Measurements from ENCODE around the gene CHST9. TPM values are rescaled to one million over a fixed set of nuclear protein-coding genes. Genes with fewer than 3 reads are reported as not detected.

Gene CHST9
- total RNA-seq, 2 experiments from 2014 or later, result not detected

GRCh38 chr18:26999797-27000196, 185.3 kb downstream of the CHST9 start:
- no peaks in the 10 kb centered on the region for H3K4me1 ChIP-seq (ENCODE audit: insufficient read depth, low read length)
- DNase-seq, result no peak
- Mint-ChIP-seq H3K27me3 (no peaks in the 10 kb centered on the region), H3K4me3 (no peak overlapping the region), H3K27ac (no peak overlapping the region), H3K4me1 (ENCODE audit: low read depth) (no peaks in the 10 kb centered on the region), H3K36me3 (ENCODE audit: low read depth) (no peaks in the 10 kb centered on the region), H3K9me3 (no peaks in the 10 kb centered on the region)
- POLR2A ChIA-PET, result no interaction called here
- H3K4me3 ChIP-seq (ENCODE audit: low read length), result no peak overlapping the region
- H3K36me3 ChIP-seq (ENCODE audit: insufficient read depth, low read length), result no peaks in the 10 kb centered on the region
- peaks cover 0 to 3% of the 10 kb centered on the region in 2 experiments for H3K9me3 ChIP-seq (ENCODE audit: control insufficient read depth in 1 of 2, insufficient read depth in 1 of 2, low read length in 2 of 2)
- CTCF ChIA-PET, result no interaction called here
- ATAC-seq (ENCODE audit: poor library complexity), result no peak
- TF ChIP-seq CTCF (IDR thresholded peaks at IDR 0.05), result no peak
- intact Hi-C loops (cut with DNase I, micrococcal nuclease), result no loop called here
- no peak overlapping the region for H3K27ac ChIP-seq (ENCODE audit: low read depth in 1 of 2, low read length in 2 of 2)
- no peaks in the 10 kb centered on the region for H3K27me3 ChIP-seq (ENCODE audit: control insufficient read depth in 1 of 2, insufficient read depth in 2 of 2, low read length in 2 of 2)

GRCh38 chr18:26993568-26993967, 191.5 kb downstream of the CHST9 start:
- H3K9me3 ChIP-seq (ENCODE audit: control insufficient read depth in 1 of 2, insufficient read depth in 1 of 2, low read length in 2 of 2), result peaks cover 0 to 8% of the 10 kb centered on the region in 2 experiments
- DNase-seq (no peak), ATAC-seq (ENCODE audit: poor library complexity) (no peak)
- no peaks in the 10 kb centered on the region for H3K4me1 ChIP-seq (ENCODE audit: insufficient read depth, low read length)
- Mint-ChIP-seq H3K4me3 (no peak overlapping the region), H3K4me1 (ENCODE audit: low read depth) (no peaks in the 10 kb centered on the region), H3K9me3 (peaks cover 4% of the 10 kb centered on the region), H3K36me3 (ENCODE audit: low read depth) (no peaks in the 10 kb centered on the region), H3K27ac (no peak overlapping the region), H3K27me3 (no peaks in the 10 kb centered on the region)
- no peak for TF ChIP-seq CTCF (IDR thresholded peaks at IDR 0.05)
- no peak overlapping the region for H3K27ac ChIP-seq (ENCODE audit: low read depth in 1 of 2, low read length in 2 of 2)
- intact Hi-C loops (cut with DNase I, micrococcal nuclease), result no loop called here
- no peaks in the 10 kb centered on the region for H3K36me3 ChIP-seq (ENCODE audit: insufficient read depth, low read length)
- no peaks in the 10 kb centered on the region for H3K27me3 ChIP-seq (ENCODE audit: control insufficient read depth in 1 of 2, insufficient read depth in 2 of 2, low read length in 2 of 2)
- ChIA-PET POLR2A (no interaction called here), CTCF (no interaction called here)
- no peak overlapping the region for H3K4me3 ChIP-seq (ENCODE audit: low read length)

GRCh38 chr18:26992926-26993325, 192.2 kb downstream of the CHST9 start:
- intact Hi-C loops (cut with DNase I, micrococcal nuclease), result no loop called here
- Mint-ChIP-seq H3K36me3 (ENCODE audit: low read depth) (no peaks in the 10 kb centered on the region), H3K27ac (no peak overlapping the region), H3K9me3 (peaks cover 4% of the 10 kb centered on the region), H3K4me1 (ENCODE audit: low read depth) (no peaks in the 10 kb centered on the region), H3K4me3 (no peak overlapping the region), H3K27me3 (no peaks in the 10 kb centered on the region)
- Histone ChIP-seq H3K4me3 (ENCODE audit: low read length) (no peak overlapping the region), H3K27ac (ENCODE audit: low read depth in 1 of 2, low read length in 2 of 2) (no peak overlapping the region), H3K36me3 (ENCODE audit: insufficient read depth, low read length) (no peaks in the 10 kb centered on the region), H3K4me1 (ENCODE audit: insufficient read depth, low read length) (no peaks in the 10 kb centered on the region), H3K27me3 (ENCODE audit: control insufficient read depth in 1 of 2, insufficient read depth in 2 of 2, low read length in 2 of 2) (no peaks in the 10 kb centered on the region), H3K9me3 (ENCODE audit: control insufficient read depth in 1 of 2, insufficient read depth in 1 of 2, low read length in 2 of 2) (peaks cover 0 to 8% of the 10 kb centered on the region in 2 experiments)
- ChIA-PET POLR2A (no interaction called here), CTCF (no interaction called here)
- TF ChIP-seq CTCF (IDR thresholded peaks at IDR 0.05), result no peak
- ATAC-seq (ENCODE audit: poor library complexity) (no peak), DNase-seq (no peak)

All from CD4-positive, alpha-beta T cell (primary cell).